H9 (cell line): ENCODE measurements around the gene SYDE1. TPM values are rescaled to one million over a fixed set of nuclear protein-coding genes. Genes with fewer than 3 reads are reported as not detected.

Source experiments
- DNase-seq: peaks from one replicate; pipeline ENCODE4 v3.0.0-alpha.2; 2017
- H2AFZ ChIP-seq: one replicate; pipeline ENCODE4 v1.6.1; 2013; ENCODE audit warnings: mild to moderate bottlenecking, low read length, control low read depth, moderate library complexity
- H2AK5ac ChIP-seq: 2 replicates; pipeline ENCODE4 v1.6.1; 2013; ENCODE audit warnings: low read length, control low read depth, mixed read lengths; ENCODE audit not compliant: insufficient read length
- H2BK120ac ChIP-seq: one replicate; pipeline ENCODE4 v1.6.1; 2013; ENCODE audit warnings: low read depth, mild to moderate bottlenecking, low read length, control low read depth, inconsistent platforms; ENCODE audit not compliant: poor library complexity, severe bottlenecking
- H2BK12ac ChIP-seq: 2 replicates; pipeline ENCODE4 v1.6.1; 2013; ENCODE audit warnings: low read length, control low read depth, mixed read lengths, low read depth; ENCODE audit not compliant: insufficient read length
- H2BK15ac ChIP-seq: 2 replicates; pipeline ENCODE4 v1.6.1; 2013; ENCODE audit warnings: low read depth, low read length, control low read depth
- H2BK20ac ChIP-seq: one replicate; pipeline ENCODE4 v1.6.1; 2013; ENCODE audit warnings: low read depth, mild to moderate bottlenecking, low read length, control low read depth, inconsistent platforms; ENCODE audit not compliant: poor library complexity, severe bottlenecking
- H2BK5ac ChIP-seq: 2 replicates; pipeline ENCODE4 v1.6.1; 2013; ENCODE audit warnings: low read length, control low read depth, mixed read lengths; ENCODE audit not compliant: insufficient read length
- H3K14ac ChIP-seq: 2 replicates; pipeline ENCODE4 v1.6.1; 2013; ENCODE audit warnings: low read length, control low read depth; ENCODE audit not compliant: insufficient read depth
- H3K18ac ChIP-seq: 2 replicates; pipeline ENCODE4 v1.6.1; 2013; ENCODE audit warnings: low read depth, mild to moderate bottlenecking, mixed read lengths, low read length, control low read depth; ENCODE audit not compliant: insufficient read length
- H3K23ac ChIP-seq: 2 replicates; pipeline ENCODE4 v1.6.1; 2013; ENCODE audit warnings: low read length, control low read depth, mixed read lengths, low read depth; ENCODE audit not compliant: insufficient read length
- H3K23me2 ChIP-seq: 2 replicates; pipeline ENCODE4 v1.6.1; 2013; ENCODE audit warnings: low read depth, mild to moderate bottlenecking, mixed read lengths, low read length, control low read depth; ENCODE audit not compliant: insufficient read length, poor library complexity, severe bottlenecking
- H3K27ac ChIP-seq: 2 replicates; pipeline ENCODE4 v1.5.1; 2013; ENCODE audit warnings: low read length, control low read depth, mixed read lengths, low read depth; ENCODE audit not compliant: insufficient read length
- H3K27me3 ChIP-seq: 2 replicates; pipeline ENCODE4 v1.6.1; 2013; ENCODE audit warnings: low read length, control low read depth, inconsistent platforms; ENCODE audit not compliant: insufficient read depth
- H3K4ac ChIP-seq: 2 replicates; pipeline ENCODE4 v1.6.1; 2013; ENCODE audit warnings: low read depth, mild to moderate bottlenecking, control low read depth, inconsistent platforms, low read length, moderate library complexity
- H3K4me1 ChIP-seq: 2 replicates; pipeline ENCODE4 v1.6.1; 2013; ENCODE audit warnings: low read length, control low read depth, inconsistent platforms; ENCODE audit not compliant: insufficient read depth
- H3K4me2 ChIP-seq: 2 replicates; pipeline ENCODE4 v1.6.1; 2013; ENCODE audit warnings: low read length, control low read depth, mixed read lengths; ENCODE audit not compliant: insufficient read length, insufficient read depth
- H3K56ac ChIP-seq: 2 replicates; pipeline ENCODE4 v1.6.1; 2013; ENCODE audit warnings: low read depth, mild to moderate bottlenecking, mixed read lengths, low read length, control low read depth; ENCODE audit not compliant: insufficient read length
- H3K79me1 ChIP-seq: 2 replicates; pipeline ENCODE4 v1.6.1; 2013; ENCODE audit warnings: low read depth, mild to moderate bottlenecking, moderate library complexity, low read length, control low read depth, inconsistent platforms; ENCODE audit not compliant: insufficient read depth, poor library complexity, severe bottlenecking
- H3K79me2 ChIP-seq: 2 replicates; pipeline ENCODE4 v1.6.1; 2013; ENCODE audit warnings: low read length, control low read depth, inconsistent platforms; ENCODE audit not compliant: insufficient read depth
- H3K9ac ChIP-seq: 2 replicates; pipeline ENCODE4 v1.6.1; 2013; ENCODE audit warnings: low read length, control low read depth, mixed read lengths; ENCODE audit not compliant: insufficient read length; ENCODE audit errors: extremely low read depth
- H3K9me3 ChIP-seq: one replicate; pipeline ENCODE4 v1.6.1; 2013; ENCODE audit warnings: low read depth, low read length, inconsistent platforms; ENCODE audit not compliant: control insufficient read depth
- H3T11ph ChIP-seq: one replicate; pipeline ENCODE4 v1.6.1; 2013; ENCODE audit warnings: mild to moderate bottlenecking, low read length, control low read depth, inconsistent platforms
- H4K20me1 ChIP-seq: one replicate; pipeline ENCODE4 v1.6.1; 2013; ENCODE audit not compliant: control insufficient read depth, insufficient read length, insufficient read depth
- H4K5ac ChIP-seq: 2 replicates; pipeline ENCODE4 v1.6.1; 2013; ENCODE audit warnings: low read depth, mild to moderate bottlenecking, mixed read lengths, low read length, control low read depth; ENCODE audit not compliant: insufficient read length
- H4K8ac ChIP-seq: replicated peaks from 2 replicates; pipeline ENCODE4 v1.6.1; 2013; ENCODE audit warnings: low read length, control low read depth, mixed read lengths, low read depth; ENCODE audit not compliant: insufficient read length
- H4K91ac ChIP-seq: 2 replicates; pipeline ENCODE4 v1.6.1; 2013; ENCODE audit warnings: low read depth, mild to moderate bottlenecking, moderate library complexity, mixed read lengths, low read length, control low read depth; ENCODE audit not compliant: insufficient read length
- H3K27ac Mint-ChIP-seq, 3 experiments: 2 replicates in 2 of 3; 3 replicates in 1 of 3; pipeline ENCODE4 v1.8.0; 2020 to 2021; ENCODE audit warnings: mixed read lengths in 3 of 3, mild to moderate bottlenecking in 1 of 3, moderate library complexity in 1 of 3
- H3K27me3 Mint-ChIP-seq: 2 replicates; pipeline ENCODE4 v1.8.0; 2021; ENCODE audit warnings: low read depth, mild to moderate bottlenecking, moderate library complexity, mixed read lengths
- H3K36me3 Mint-ChIP-seq, 3 experiments: 2 replicates in 2 of 3; 3 replicates in 1 of 3; pipeline ENCODE4 v1.8.0; 2020 to 2021; ENCODE audit warnings: low read depth in 3 of 3, mixed read lengths in 3 of 3; ENCODE audit not compliant: insufficient read depth in 1 of 3
- H3K4me1 Mint-ChIP-seq, 2 experiments: 2 replicates each; pipeline ENCODE4 v1.8.0; 2020; ENCODE audit warnings: mixed read lengths in 2 of 2
- H3K4me3 Mint-ChIP-seq, 2 experiments: 2 replicates in 1 of 2; 3 replicates in 1 of 2; pipeline ENCODE4 v1.8.0; 2020 to 2021; ENCODE audit warnings: mild to moderate bottlenecking in 2 of 2, mixed read lengths in 2 of 2, moderate library complexity in 1 of 2
- H3K9me3 Mint-ChIP-seq, 2 experiments: 2 replicates in 1 of 2; 3 replicates in 1 of 2; pipeline ENCODE4 v1.8.0; 2020; ENCODE audit warnings: mild to moderate bottlenecking in 2 of 2, mixed read lengths in 2 of 2, moderate library complexity in 1 of 2
- CTCF ChIP-seq: fragments of 200-600 bp; sonication (generic); conservative IDR thresholded peaks from 3 replicates; pipeline ENCODE4 v1.8.0; 2021; ENCODE audit warnings: antibody characterized with exemption, mild to moderate bottlenecking
- WGBS: extraction: QIAGEN DNeasy Blood & Tissue Kit; methylation state at CpG from one replicate; pipeline ENCODE4 v1.1.7; 2013; ENCODE audit warnings: missing lambda C conversion rate, low lambda C conversion rate, mixed read lengths; ENCODE audit not compliant: insufficient read length; ENCODE audit errors: extremely low coverage; 5-methylcytosine and 5-hydroxymethylcytosine counted together
- total RNA-seq: library from RNA; stranded (reverse); gene quantifications from 2 replicates; pipeline ENCODE4 v1.2.1, GENCODE V29; 2021

The SYDE1 gene
- total RNA-seq, 1 experiment from 2014 or later = 21.4 TPM

DNA sequence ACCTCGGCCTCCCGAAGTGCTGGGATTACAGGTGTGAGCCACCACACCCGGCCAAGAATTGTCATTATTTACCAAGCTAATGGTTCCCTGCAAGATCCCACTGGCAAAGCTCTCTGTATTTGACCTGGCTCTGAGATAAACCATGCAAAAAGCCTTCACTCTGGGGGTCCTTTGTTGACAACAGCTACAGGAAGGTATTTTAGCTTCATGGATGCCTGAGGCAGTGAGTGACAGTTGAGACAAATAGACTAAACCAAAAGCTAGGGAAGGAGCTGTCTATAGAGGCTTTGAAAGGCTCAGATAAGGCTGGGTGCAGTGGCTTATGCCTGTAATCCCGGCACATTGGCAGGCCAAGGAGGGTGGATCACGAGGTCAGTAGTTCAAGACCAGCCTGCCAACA lies 48.1 kb downstream of the SYDE1 start:
- Histone ChIP-seq H3K23me2 (no peaks in the 10 kb centered on the region), H4K5ac (no peak overlapping the region), H4K20me1 (no peaks in the 10 kb centered on the region), H3K4me1 (no peaks in the 10 kb centered on the region), H2BK15ac (no peak overlapping the region), H3K9ac (no peak overlapping the region), H2AK5ac (no peak overlapping the region), H3K4ac (no peak overlapping the region), H3K27me3 (no peaks in the 10 kb centered on the region), H3K14ac (no peak overlapping the region), H3K23ac (no peak overlapping the region), H3K79me2 (no peaks in the 10 kb centered on the region), H3K9me3 (no peaks in the 10 kb centered on the region), H2BK120ac (no peak overlapping the region), H3K56ac (no peak overlapping the region), H2BK12ac (no peak overlapping the region), H3K27ac (no peak overlapping the region), H3K4me2 (no peak overlapping the region), H4K8ac (no peak overlapping the region), H3K79me1 (no peaks in the 10 kb centered on the region), H2AFZ (no peak overlapping the region), H4K91ac (no peak overlapping the region), H3K18ac (no peak overlapping the region), H2BK20ac (no peak overlapping the region), H2BK5ac (no peak overlapping the region), H3T11ph (no peak overlapping the region)
- Mint-ChIP-seq H3K4me1 (peaks cover 9 to 11% of the 10 kb centered on the region in 2 experiments), H3K9me3 (peaks cover 12 to 13% of the 10 kb centered on the region in 2 experiments), H3K27me3 (peaks cover 5% of the 10 kb centered on the region), H3K4me3 (no peak overlapping the region), H3K36me3 (peaks cover 3 to 11% (median 3%) of the 10 kb centered on the region in 3 experiments; a peak in 6 of 7 replicates), H3K27ac (no peak overlapping the region; a peak in 1 of 7 replicates)
- DNase-seq = no peak
- no peak for TF ChIP-seq CTCF
- WGBS = no CpG with 5 or more reads among the region's 5 CpGs
